Neural cell (in vitro differentiated cells): ENCODE data around the gene LRMDA.

Source experiments
- EZH2 ChIP-seq: fragments of 200-600, 300-800 bp; shearing (Covaris generic), sonication (generic); IDR thresholded peaks from 2 replicates; pipeline ENCODE4 v1.6.1; 2014; ENCODE audit warnings: antibody characterized with exemption, low read length, borderline replicate concordance, mild to moderate bottlenecking; ENCODE audit not compliant: insufficient read depth, poor library complexity, severe bottlenecking
- POLR2AphosphoS5 ChIP-seq: IDR thresholded peaks from 2 replicates; pipeline ENCODE4 v1.6.1; 2012
- SMC3 ChIP-seq: fragments of 450-650 bp; conservative IDR thresholded peaks from 2 replicates; pipeline ENCODE4 v1.6.1; 2014; ENCODE audit warnings: antibody characterized with exemption, mild to moderate bottlenecking, moderate library complexity; ENCODE audit not compliant: poor library complexity
- TAF1 ChIP-seq: IDR thresholded peaks from 2 replicates; pipeline ENCODE4 v1.6.1; 2012; ENCODE audit warnings: low read depth
- TF ChIP-seq, protein P1 (sequence below): fragments of 450-650 bp; IDR thresholded peaks from 2 replicates; pipeline ENCODE4 v1.5.1; 2014; ENCODE audit warnings: antibody characterized with exemption, mild to moderate bottlenecking, moderate library complexity; ENCODE audit not compliant: poor library complexity, severe bottlenecking
- TF ChIP-seq, protein P2 (sequence below): IDR thresholded peaks from 2 replicates; pipeline ENCODE4 v1.6.1; 2012; ENCODE audit warnings: borderline replicate concordance

DNA sequence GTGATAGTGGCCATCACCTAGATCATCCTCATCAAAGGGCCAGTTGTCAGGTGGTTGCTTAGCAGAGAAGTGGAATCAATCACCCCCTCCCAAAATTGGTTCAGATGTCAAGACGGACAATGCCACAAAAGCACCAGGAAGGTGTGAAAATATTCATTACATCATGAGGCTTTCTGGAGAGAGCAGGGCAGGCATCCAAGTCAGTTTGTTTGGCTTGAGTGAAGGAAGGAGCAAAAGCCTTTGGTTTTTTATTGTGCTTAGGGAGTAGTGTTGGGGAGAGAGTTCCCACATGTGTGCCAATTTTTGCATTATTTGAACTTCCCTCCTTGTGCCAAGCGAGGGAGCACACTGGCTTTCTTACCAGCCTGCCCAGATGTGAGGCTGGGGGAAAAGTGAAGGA is 1082.9 kb downstream of the LRMDA start:
- TF ChIP-seq, protein P1, sequence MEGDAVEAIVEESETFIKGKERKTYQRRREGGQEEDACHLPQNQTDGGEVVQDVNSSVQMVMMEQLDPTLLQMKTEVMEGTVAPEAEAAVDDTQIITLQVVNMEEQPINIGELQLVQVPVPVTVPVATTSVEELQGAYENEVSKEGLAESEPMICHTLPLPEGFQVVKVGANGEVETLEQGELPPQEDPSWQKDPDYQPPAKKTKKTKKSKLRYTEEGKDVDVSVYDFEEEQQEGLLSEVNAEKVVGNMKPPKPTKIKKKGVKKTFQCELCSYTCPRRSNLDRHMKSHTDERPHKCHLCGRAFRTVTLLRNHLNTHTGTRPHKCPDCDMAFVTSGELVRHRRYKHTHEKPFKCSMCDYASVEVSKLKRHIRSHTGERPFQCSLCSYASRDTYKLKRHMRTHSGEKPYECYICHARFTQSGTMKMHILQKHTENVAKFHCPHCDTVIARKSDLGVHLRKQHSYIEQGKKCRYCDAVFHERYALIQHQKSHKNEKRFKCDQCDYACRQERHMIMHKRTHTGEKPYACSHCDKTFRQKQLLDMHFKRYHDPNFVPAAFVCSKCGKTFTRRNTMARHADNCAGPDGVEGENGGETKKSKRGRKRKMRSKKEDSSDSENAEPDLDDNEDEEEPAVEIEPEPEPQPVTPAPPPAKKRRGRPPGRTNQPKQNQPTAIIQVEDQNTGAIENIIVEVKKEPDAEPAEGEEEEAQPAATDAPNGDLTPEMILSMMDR: no peak
- TF ChIP-seq POLR2AphosphoS5 (no peak), EZH2 (no peak), SMC3 (no peak), TAF1 (no peak)
- TF ChIP-seq, protein P2, sequence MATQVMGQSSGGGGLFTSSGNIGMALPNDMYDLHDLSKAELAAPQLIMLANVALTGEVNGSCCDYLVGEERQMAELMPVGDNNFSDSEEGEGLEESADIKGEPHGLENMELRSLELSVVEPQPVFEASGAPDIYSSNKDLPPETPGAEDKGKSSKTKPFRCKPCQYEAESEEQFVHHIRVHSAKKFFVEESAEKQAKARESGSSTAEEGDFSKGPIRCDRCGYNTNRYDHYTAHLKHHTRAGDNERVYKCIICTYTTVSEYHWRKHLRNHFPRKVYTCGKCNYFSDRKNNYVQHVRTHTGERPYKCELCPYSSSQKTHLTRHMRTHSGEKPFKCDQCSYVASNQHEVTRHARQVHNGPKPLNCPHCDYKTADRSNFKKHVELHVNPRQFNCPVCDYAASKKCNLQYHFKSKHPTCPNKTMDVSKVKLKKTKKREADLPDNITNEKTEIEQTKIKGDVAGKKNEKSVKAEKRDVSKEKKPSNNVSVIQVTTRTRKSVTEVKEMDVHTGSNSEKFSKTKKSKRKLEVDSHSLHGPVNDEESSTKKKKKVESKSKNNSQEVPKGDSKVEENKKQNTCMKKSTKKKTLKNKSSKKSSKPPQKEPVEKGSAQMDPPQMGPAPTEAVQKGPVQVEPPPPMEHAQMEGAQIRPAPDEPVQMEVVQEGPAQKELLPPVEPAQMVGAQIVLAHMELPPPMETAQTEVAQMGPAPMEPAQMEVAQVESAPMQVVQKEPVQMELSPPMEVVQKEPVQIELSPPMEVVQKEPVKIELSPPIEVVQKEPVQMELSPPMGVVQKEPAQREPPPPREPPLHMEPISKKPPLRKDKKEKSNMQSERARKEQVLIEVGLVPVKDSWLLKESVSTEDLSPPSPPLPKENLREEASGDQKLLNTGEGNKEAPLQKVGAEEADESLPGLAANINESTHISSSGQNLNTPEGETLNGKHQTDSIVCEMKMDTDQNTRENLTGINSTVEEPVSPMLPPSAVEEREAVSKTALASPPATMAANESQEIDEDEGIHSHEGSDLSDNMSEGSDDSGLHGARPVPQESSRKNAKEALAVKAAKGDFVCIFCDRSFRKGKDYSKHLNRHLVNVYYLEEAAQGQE: no peak
